Stimulated activated CD8-positive, alpha-beta memory T cell treated with anti-CD3 and anti-CD28 coated beads, Interleukin-7, amount 100 ng/mL, for 4 hours (primary cell): ENCODE measurements around the gene ANGPTL8.

Source experiments
- DNase-seq, 2 donors: peaks; one replicate each; pipeline ENCODE4 v3.0.0-alpha.2; 2020; ENCODE audit warnings: low read depth in 2 of 2

Gene ANGPTL8

GRCh38 chr19:11261431-11261970 is 22.1 kb downstream of the ANGPTL8 start:
- no peak for DNase-seq

GRCh38 chr19:11261971-11262839 is 22.8 kb downstream of the ANGPTL8 start, which contains the start of gene DOCK6:
TSS of gene DOCK6 (minus strand) at chr19:11262524. CDS start at chr19:11262440, 84 bp downstream.
- peak in 1 of 2 donors; percentile 6 for DNase-seq

GRCh38 chr19:11263726-11264125 is 24.3 kb downstream of the ANGPTL8 start:
- DNase-seq: no peak

- DNase-seq: no peak
Measured at GRCh38 chr19:11264452-11265176, 25.2 kb downstream of the ANGPTL8 start.

- no peak for DNase-seq
Measured at GRCh38 chr19:11265177-11265784, 25.9 kb downstream of the ANGPTL8 start.

DNA sequence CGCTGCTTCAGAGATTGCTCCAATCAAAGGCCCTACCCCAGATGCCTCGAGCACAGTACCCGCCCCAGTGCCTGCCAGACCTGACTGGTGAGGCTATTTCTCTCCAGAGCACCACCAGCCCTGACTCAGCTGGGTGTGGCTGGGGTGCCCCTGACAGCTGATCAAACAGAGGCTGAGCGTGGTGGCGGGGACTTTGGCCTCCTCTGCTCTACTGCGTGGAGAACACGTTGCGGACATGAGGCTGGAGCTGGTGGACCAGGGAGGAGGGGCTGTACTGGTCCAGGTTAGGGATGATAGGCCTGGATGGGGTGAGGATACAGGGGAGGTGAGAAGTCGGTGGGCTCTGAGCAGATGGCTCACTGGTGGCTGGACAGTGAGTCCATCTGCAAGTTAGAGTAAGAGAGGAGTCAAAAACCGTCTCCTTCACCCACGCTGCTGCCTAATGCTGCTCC is 26.4 kb downstream of the ANGPTL8 start:
- DNase-seq: no peak

- no peak for DNase-seq
Measured at GRCh38 chr19:11267316-11268085, 28.1 kb downstream of the ANGPTL8 start.

DNA sequence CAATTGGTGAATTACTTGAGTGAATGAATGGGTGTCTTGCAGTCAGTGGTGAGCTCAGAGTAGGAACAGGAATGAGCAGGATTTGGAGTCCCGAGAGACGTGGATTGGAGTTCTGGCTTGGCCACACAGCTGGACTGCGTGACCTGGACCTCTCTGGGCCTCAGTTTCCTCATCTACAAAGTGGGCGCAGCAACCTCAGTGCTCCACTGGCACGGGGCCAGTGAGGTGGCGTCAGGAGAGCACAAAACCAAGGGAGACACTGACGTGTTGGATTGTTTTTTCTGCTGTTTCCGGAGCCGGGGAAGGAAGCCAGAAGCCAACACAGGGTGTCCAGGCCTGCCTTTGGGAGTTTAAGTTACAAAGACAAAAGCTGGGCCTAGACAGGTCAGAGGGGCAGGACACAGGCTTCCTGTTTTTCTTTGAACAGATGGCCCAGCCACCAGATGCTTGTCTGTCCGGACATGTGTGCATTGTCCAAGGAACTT is 29.4 kb downstream of the ANGPTL8 start:
- no peak for DNase-seq

DNA sequence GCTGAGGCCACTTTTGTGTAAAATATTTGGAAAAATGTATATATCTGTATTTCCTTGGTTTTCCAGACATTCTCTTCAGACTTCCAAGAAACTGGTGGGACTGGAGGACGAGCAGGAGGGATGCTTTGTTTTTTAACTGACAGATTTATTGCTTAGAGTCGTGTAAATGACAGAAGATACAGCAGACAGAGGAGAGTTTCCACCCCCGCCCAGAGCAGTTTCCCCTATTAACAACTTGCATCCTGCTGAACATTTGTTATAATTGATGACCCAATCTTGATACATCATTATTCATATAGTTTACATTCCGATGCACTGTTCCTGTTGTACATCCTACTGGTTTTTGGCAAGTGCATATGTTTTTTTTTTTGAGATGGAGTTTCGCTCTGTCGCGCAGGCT is 30.0 kb downstream of the ANGPTL8 start:
- no peak for DNase-seq

DNA sequence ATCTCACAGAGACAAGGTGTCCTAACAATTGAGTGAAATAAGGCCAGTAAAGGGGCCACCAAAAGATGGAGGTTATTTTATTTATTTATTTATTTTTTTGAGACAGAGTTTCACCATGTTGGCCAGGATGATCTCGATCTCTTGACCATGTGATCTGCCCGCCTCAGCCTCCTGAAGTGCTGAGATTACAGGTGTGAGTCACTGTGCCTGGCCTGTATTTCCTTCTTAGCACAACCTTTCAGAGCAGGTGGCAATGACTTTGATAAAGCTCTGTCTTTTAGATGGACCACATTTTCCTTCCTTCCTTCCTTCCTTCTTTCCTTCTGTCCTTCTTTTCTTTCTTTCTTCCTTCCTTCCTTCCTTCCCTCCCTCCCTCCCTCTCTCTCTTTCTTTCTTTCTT is 33.9 kb downstream of the ANGPTL8 start:
- no peak for DNase-seq

DNA sequence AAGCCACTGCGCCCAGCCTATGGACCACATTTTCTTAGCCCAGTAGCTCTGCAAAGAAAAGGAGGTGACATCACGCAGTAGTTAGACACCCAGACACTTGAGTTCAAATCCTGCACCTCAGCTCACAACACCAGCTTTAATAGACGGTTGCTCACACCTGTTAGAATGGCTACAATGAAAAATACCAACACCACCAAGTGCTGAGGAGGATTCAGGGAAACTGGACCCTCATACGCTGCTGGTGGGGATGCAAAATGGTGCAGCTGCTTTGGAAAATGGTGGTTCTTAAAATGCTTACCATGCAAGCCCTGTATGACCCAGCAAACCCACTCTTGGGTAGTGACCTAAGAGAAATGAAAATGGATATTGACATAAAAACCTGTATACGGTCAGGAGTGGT is 34.6 kb downstream of the ANGPTL8 start:
- DNase-seq: no peak

- DNase-seq: no peak
Measured at GRCh38 chr19:11274533-11275086, 35.2 kb downstream of the ANGPTL8 start.

DNA sequence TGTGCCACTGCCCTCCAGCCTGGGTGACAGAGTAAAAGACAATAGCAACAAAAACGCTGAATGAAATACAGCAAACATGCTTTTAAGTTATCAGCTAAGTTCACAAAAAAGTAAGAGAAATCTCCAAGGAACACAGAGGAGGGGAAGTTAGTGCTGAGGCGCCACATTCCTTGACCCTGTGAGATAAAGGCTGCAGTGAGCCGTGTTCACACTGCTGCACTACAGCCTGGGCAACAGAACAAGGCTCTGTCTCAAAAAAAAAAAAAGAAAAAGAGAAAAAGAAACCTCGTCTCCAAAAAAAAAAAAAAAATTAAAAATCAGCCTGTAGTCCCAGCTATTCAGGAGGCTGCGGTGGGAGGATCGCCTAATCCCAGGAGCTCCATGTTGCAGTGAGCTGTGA is 39.3 kb downstream of the ANGPTL8 start:
- DNase-seq: no peak

DNA sequence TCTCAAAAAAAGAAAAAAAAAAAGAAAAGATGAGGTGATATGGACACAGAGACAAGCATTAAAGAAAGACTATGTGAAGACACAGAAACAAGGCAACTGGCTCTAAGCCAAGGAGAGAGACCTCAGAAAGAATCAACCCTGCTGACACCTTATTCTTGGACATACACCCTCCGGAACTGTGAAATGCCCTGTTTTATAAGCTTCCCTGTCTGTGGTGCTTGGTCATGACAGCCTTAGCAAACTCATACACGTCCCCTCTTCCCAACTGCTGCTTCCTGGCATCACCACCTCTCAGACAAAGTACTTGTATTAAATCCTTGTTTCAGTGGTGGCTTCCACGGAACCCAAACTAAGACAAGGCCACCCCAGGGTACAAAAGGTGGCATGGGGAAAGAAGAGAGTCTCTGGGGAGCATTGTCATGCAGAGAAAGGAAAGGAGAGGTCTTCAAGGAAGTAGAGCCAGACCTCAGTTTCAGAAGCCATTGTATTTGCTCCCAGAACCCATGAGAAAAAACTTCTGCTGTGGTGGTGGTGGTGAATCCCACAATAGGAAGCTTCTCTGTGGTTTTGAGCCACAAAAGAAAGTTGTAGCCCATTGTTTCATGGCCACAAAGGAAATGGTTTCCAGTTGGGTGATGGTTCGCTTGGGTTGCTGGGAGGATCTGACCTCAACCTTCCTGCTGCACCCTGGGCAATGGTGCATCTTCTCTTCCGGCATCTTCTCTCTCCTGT is 40.3 kb downstream of the ANGPTL8 start:
- peak in 1 of 2 donors; percentile 1 for DNase-seq

- DNase-seq: no peak
Measured at GRCh38 chr19:11281356-11282049, 42.1 kb downstream of the ANGPTL8 start.

DNA sequence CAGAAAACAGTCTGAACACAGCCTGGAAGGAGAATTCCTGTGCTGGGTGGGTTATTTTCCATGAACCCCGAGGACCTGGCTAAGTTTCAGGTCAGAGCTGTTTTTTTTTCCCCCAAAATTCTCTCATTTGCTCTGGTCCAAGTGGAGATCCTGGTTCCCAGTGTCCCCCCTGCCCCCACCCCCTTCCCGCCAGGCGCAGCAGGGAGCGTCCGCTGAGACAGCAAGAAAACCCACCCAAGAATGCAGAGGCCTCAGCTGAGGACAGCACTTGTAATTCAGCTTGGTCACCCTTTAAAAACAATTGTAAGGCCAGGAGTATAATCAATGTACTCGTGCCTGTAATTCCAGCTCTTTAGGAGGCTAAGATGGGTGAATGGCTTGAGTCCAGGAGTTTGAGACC is 45.1 kb downstream of the ANGPTL8 start:
- no peak for DNase-seq

DNA sequence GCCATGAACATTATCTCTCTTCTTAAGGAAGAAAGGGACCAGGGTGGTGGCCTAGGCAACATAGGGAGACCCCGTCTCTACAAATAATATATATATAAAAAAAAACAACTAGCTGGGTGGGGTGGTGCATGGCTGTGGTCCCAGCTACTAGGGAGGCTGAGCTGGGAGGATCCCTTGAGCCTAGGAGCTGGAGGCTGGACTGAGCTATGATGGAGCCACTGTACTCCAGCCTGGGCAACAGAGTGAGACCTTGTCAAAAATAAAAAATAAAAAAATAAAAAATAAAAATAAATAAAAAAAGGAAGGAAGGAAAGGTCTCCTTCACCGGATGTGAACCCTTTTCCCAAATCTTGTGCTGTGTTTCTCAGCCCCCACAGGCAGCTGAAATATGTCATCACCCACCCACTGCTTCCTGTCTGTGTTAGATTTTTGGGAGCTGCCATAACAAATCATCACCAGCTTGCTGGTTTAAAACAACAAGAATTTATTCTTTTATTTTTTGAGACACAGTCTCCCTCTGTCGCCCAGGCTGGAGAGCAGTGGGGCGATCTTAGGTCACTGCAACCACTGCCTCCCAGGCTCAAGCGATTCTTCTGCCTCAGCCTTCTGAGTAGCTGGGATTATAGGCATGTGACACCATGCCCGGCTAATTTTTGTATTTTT is 47.0 kb downstream of the ANGPTL8 start:
- DNase-seq: no peak

DNA sequence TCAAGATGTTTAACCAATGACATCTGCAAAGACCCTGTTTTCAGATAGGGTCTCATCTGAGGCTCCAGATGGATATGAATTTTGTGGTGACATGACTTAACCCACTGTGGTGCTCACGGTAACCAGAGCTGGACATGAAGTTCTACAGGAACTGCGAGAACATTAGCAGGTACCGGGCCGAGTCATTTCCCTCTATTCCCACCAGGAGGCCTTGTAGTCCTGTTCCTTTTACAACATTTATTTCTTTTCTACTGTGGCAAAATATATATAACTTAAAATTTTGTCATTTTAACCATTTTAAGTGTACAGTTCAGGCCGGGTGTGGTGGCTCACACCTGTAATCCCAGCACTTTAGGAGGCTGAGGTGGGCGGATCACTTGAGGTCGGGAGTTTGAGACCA is 48.9 kb downstream of the ANGPTL8 start:
- no peak for DNase-seq

DNA sequence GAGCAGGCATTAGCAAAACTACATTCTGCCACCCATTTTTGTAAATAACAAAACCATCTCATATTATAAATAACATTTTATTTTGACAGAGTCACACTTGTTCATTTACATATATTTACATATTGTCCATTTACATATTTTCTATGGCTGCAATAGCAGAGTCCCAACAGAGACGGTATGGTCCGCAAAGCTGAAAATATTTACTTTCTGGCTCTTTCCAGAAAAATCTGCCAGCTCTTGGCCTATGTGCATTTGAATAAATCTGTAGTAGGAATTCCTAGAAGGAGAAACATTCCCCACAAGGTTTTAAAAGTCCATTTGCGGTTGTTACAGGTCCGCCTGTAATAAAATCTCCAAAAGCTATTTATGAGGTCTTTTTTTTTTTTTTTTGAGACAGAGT is 50.8 kb downstream of the ANGPTL8 start:
- DNase-seq: no peak
